HEK293 (cell line): ENCODE data around the gene KCNQ2.

Experiments used
- CTCF ChIA-PET: fragments of 350-600 bp; formaldehyde crosslinking; extraction: SDS; loops from one replicate; lab custom pipeline; 2021; ENCODE audit warnings: antibody characterized with exemption; lab: Yijun Ruan, JAX
- POLR2A ChIA-PET: fragments of 300-600 bp; formaldehyde crosslinking; extraction: SDS; loops from one replicate; lab custom pipeline; 2020; ENCODE audit warnings: antibody characterized with exemption, inconsistent platforms; lab: Yijun Ruan, JAX
- H3K27ac ChIP-seq: fragments of 200-500 bp; sonication (Bioruptor generic); 2 replicates; pipeline ENCODE4 v1.5.1; 2014; ENCODE audit warnings: low read depth, low read length, control low read depth, inconsistent platforms; ENCODE audit errors: extremely low read depth
- H3K36me3 ChIP-seq, 2 experiments: fragments of 200-500 bp in 1 of 2; sonication (Bioruptor generic) in 1 of 2; 1 replicate in 1 of 2; 2 replicates in 1 of 2; pipeline ENCODE4 v1.5.1; 2014 to 2017; ENCODE audit warnings: inconsistent platforms in 2 of 2, low read length in 2 of 2; ENCODE audit not compliant: control insufficient read depth in 2 of 2, insufficient read depth in 1 of 2
- H3K4me1 ChIP-seq: fragments of 200-500 bp; sonication (Bioruptor generic); 2 replicates; pipeline ENCODE4 v1.5.1; 2014; ENCODE audit warnings: mild to moderate bottlenecking, low read length, inconsistent platforms; ENCODE audit not compliant: control insufficient read depth, insufficient read depth
- H3K4me3 ChIP-seq: 2 replicates; pipeline ENCODE4 v1.5.1; 2011; ENCODE audit warnings: low read depth, mild to moderate bottlenecking, control low read depth, low read length, moderate library complexity
- H3K9me3 ChIP-seq: fragments of 200-500 bp; sonication (Bioruptor generic); 2 replicates; pipeline ENCODE4 v1.5.1; 2014; ENCODE audit warnings: low read depth, low read length, inconsistent platforms; ENCODE audit not compliant: control insufficient read depth, insufficient read depth
- EGR2 ChIP-seq: fragments of 450-650 bp; formaldehyde crosslinking; IDR thresholded peaks from 2 replicates; pipeline ENCODE4 v1.5.1; 2016; ENCODE audit warnings: low read depth, missing biosample characterization, missing genetic modification characterization
- ELK4 ChIP-seq: IDR thresholded peaks from 2 replicates; pipeline ENCODE4 v1.6.1; 2011; ENCODE audit warnings: mild to moderate bottlenecking, low read depth, low read length, borderline replicate concordance
- HOXD13 ChIP-seq: sonication (generic); formaldehyde crosslinking; IDR thresholded peaks from 2 replicates; pipeline ENCODE4 v1.8.0; 2022; ENCODE audit warnings: missing genetic modification reagents, borderline replicate concordance
- IKZF3 ChIP-seq: fragments of 450-650 bp; IDR thresholded peaks from 2 replicates; pipeline ENCODE4 v1.5.0; 2018; ENCODE audit warnings: missing biosample characterization, mild to moderate bottlenecking, missing genetic modification characterization, moderate library complexity
- KLF10 ChIP-seq: fragments of 450-650 bp; IDR thresholded peaks from 2 replicates; pipeline ENCODE4 v1.5.1; 2018; ENCODE audit warnings: missing biosample characterization, mild to moderate bottlenecking, missing genetic modification characterization
- KLF7 ChIP-seq: fragments of 450-650 bp; formaldehyde crosslinking; IDR thresholded peaks from 2 replicates; pipeline ENCODE4 v1.5.1; 2016; ENCODE audit warnings: missing biosample characterization, missing genetic modification characterization, borderline replicate concordance
- SP3 ChIP-seq: fragments of 450-650 bp; formaldehyde crosslinking; IDR thresholded peaks from 2 replicates; pipeline ENCODE4 v1.5.1; 2016; ENCODE audit warnings: missing biosample characterization, missing genetic modification characterization
- ZBTB1 ChIP-seq: fragments of 450-650 bp; formaldehyde crosslinking; IDR thresholded peaks from 2 replicates; pipeline ENCODE4 v1.5.1; 2016; ENCODE audit warnings: missing biosample characterization, missing genetic modification characterization
- ZBTB7A ChIP-seq: fragments of 450-650 bp; formaldehyde crosslinking; IDR thresholded peaks from 2 replicates; pipeline ENCODE4 v1.5.1; 2016; ENCODE audit warnings: low read depth, missing biosample characterization, missing genetic modification characterization
- ZIC2 ChIP-seq: fragments of 450-650 bp; formaldehyde crosslinking; IDR thresholded peaks from 2 replicates; pipeline ENCODE4 v1.5.1; 2016; ENCODE audit warnings: missing biosample characterization, missing genetic modification characterization
- ZNF121 ChIP-seq: fragments of 450-650 bp; formaldehyde crosslinking; IDR thresholded peaks from 2 replicates; pipeline ENCODE4 v1.5.1; 2016; ENCODE audit warnings: missing biosample characterization, missing genetic modification characterization
- ZNF157 ChIP-seq: fragments of 450-650 bp; formaldehyde crosslinking; IDR thresholded peaks from 2 replicates; pipeline ENCODE4 v1.5.1; 2016; ENCODE audit warnings: missing biosample characterization, missing genetic modification characterization
- ZNF16 ChIP-seq: fragments of 450-650 bp; formaldehyde crosslinking; IDR thresholded peaks from 2 replicates; pipeline ENCODE4 v1.5.1; 2016; ENCODE audit warnings: low read depth, missing biosample characterization, missing genetic modification characterization
- ZNF248 ChIP-seq: fragments of 450-650 bp; formaldehyde crosslinking; IDR thresholded peaks from 2 replicates; pipeline ENCODE4 v1.5.1; 2017; ENCODE audit warnings: missing biosample characterization, missing genetic modification characterization
- ZNF266 ChIP-seq: fragments of 450-650 bp; formaldehyde crosslinking; IDR thresholded peaks from 2 replicates; pipeline ENCODE4 v1.5.1; 2016; ENCODE audit warnings: missing biosample characterization, missing genetic modification characterization, low read depth
- ZNF311 ChIP-seq: fragments of 450-650 bp; formaldehyde crosslinking; IDR thresholded peaks from 2 replicates; pipeline ENCODE4 v1.5.1; 2017; ENCODE audit warnings: missing biosample characterization, missing genetic modification characterization, borderline replicate concordance
- ZNF335 ChIP-seq: fragments of 450-650 bp; formaldehyde crosslinking; conservative IDR thresholded peaks from 2 replicates; pipeline ENCODE4 v1.5.1; 2016; ENCODE audit warnings: missing biosample characterization, missing genetic modification characterization
- ZNF48 ChIP-seq: fragments of 450-650 bp; formaldehyde crosslinking; IDR thresholded peaks from 2 replicates; pipeline ENCODE4 v1.5.1; 2016; ENCODE audit warnings: missing biosample characterization, missing genetic modification characterization
- ZNF488 ChIP-seq: fragments of 450-650 bp; formaldehyde crosslinking; IDR thresholded peaks from 2 replicates; pipeline ENCODE4 v1.5.1; 2016; ENCODE audit warnings: missing biosample characterization, missing genetic modification characterization
- ZNF501 ChIP-seq: fragments of 450-650 bp; formaldehyde crosslinking; IDR thresholded peaks from 2 replicates; pipeline ENCODE4 v1.5.1; 2016; ENCODE audit warnings: missing biosample characterization, missing genetic modification characterization
- ZNF580 ChIP-seq: fragments of 450-650 bp; formaldehyde crosslinking; IDR thresholded peaks from 2 replicates; pipeline ENCODE4 v1.5.1; 2016; ENCODE audit warnings: missing biosample characterization, missing genetic modification characterization
- ZNF624 ChIP-seq: fragments of 450-650 bp; formaldehyde crosslinking; IDR thresholded peaks from 2 replicates; pipeline ENCODE4 v1.5.1; 2017; ENCODE audit warnings: missing biosample characterization, missing genetic modification characterization
- ZNF692 ChIP-seq: fragments of 450-650 bp; formaldehyde crosslinking; IDR thresholded peaks from 2 replicates; pipeline ENCODE4 v1.5.1; 2016; ENCODE audit warnings: missing biosample characterization, missing genetic modification characterization
- ZNF704 ChIP-seq: fragments of 450-650 bp; formaldehyde crosslinking; IDR thresholded peaks from 2 replicates; pipeline ENCODE4 v1.5.1; 2016; ENCODE audit warnings: missing biosample characterization, missing genetic modification characterization
- ZNF707 ChIP-seq: fragments of 450-650 bp; formaldehyde crosslinking; IDR thresholded peaks from 2 replicates; pipeline ENCODE4 v1.5.1; 2016; ENCODE audit warnings: missing biosample characterization, missing genetic modification characterization
- ZNF776 ChIP-seq: fragments of 450-650 bp; formaldehyde crosslinking; IDR thresholded peaks from 2 replicates; pipeline ENCODE4 v1.5.0; 2017; ENCODE audit warnings: missing biosample characterization, missing genetic modification characterization, borderline replicate concordance
- ZNF843 ChIP-seq: fragments of 450-650 bp; formaldehyde crosslinking; IDR thresholded peaks from 2 replicates; pipeline ENCODE4 v1.5.1; 2016; ENCODE audit warnings: missing biosample characterization, missing genetic modification characterization
- ZSCAN16 ChIP-seq: fragments of 450-650 bp; formaldehyde crosslinking; IDR thresholded peaks from 2 replicates; pipeline ENCODE4 v1.5.1; 2016; ENCODE audit warnings: missing biosample characterization, missing genetic modification characterization
- ZSCAN5A ChIP-seq: fragments of 450-650 bp; formaldehyde crosslinking; IDR thresholded peaks from 2 replicates; pipeline ENCODE4 v1.5.1; 2016; ENCODE audit warnings: missing biosample characterization, missing genetic modification characterization

Gene KCNQ2

GRCh38 chr20:63439866-63440265, 32.6 kb downstream of the KCNQ2 start:
- Histone ChIP-seq H3K27ac (no peak overlapping the region), H3K4me1 (peaks cover 10% of the 10 kb centered on the region), H3K4me3 (no peak overlapping the region), H3K9me3 (no peaks in the 10 kb centered on the region), H3K36me3 (no peaks in the 10 kb centered on the region)
- TF ChIP-seq SP3 (tag by site-specific recombination) (no peak), ZNF266 (tag by site-specific recombination) (no peak), ZNF707 (tag by site-specific recombination) (no peak), ZNF488 (tag by site-specific recombination) (no peak), ZNF121 (no peak)
- ChIA-PET CTCF (no interaction called here), POLR2A (no interaction called here)

- Histone ChIP-seq H3K9me3 (no peaks in the 10 kb centered on the region), H3K4me3 (no peak overlapping the region), H3K36me3 (no peaks in the 10 kb centered on the region), H3K27ac (no peak overlapping the region), H3K4me1 (peaks cover 10% of the 10 kb centered on the region)
- POLR2A ChIA-PET = no interaction called here
- CTCF ChIA-PET = interaction anchor here (1.0 kb wide), 1 partner anchor 135 kb away, joined by 3 read pairs; no protein-coding TSS in a partner anchor
- TF ChIP-seq EGR2 (tag by site-specific recombination) (no peak), IKZF3 (tag by site-specific recombination) (no peak), ZNF335 (tag by site-specific recombination) (no peak), HOXD13 (CRISPR knock-in tag) (no peak), ZNF157 (tag by site-specific recombination) (no peak), ZNF248 (tag by site-specific recombination) (no peak), ZSCAN16 (tag by site-specific recombination) (no peak), ZNF843 (tag by site-specific recombination) (no peak), KLF10 (tag by site-specific recombination) (no peak), ZNF624 (tag by site-specific recombination) (no peak), ZBTB1 (tag by site-specific recombination) (no peak), ZBTB7A (tag by site-specific recombination) (no peak), ELK4 (no peak), ZNF311 (tag by site-specific recombination) (no peak)
Measured at GRCh38 chr20:63438121-63438520, 34.3 kb downstream of the KCNQ2 start.

- CTCF ChIA-PET = no interaction called here
- no peaks in the 10 kb centered on the region for H3K4me1 ChIP-seq
- H3K27ac ChIP-seq = no peak overlapping the region
- POLR2A ChIA-PET = no interaction called here
- no peak overlapping the region for H3K4me3 ChIP-seq
- H3K36me3 ChIP-seq = no peaks in the 10 kb centered on the region
- no peaks in the 10 kb centered on the region for H3K9me3 ChIP-seq
- no peak for TF ChIP-seq ZNF48 (tag by site-specific recombination)
- TF ChIP-seq ZNF16 = no peak
- no peak for TF ChIP-seq ZNF692
- no peak for TF ChIP-seq ZSCAN5A (tag by site-specific recombination)
- no peak for TF ChIP-seq ZNF704
- TF ChIP-seq ZIC2 = no peak
- no peak for TF ChIP-seq ZNF580
- TF ChIP-seq ZBTB1 (tag by site-specific recombination) = no peak
- TF ChIP-seq KLF7 (tag by site-specific recombination) = no peak
- no peak for TF ChIP-seq ZNF335 (tag by site-specific recombination)
- TF ChIP-seq ZNF501 (tag by site-specific recombination) = no peak
- no peak for TF ChIP-seq ZNF776 (tag by site-specific recombination)
Measured at GRCh38 chr20:63435552-63435951, 36.9 kb downstream of the KCNQ2 start.
